Dermis lymphatic vessel endothelial cell (primary cell): ENCODE data around the gene CCL7. TPM values are rescaled to one million over a fixed set of nuclear protein-coding genes. Genes with fewer than 3 reads are reported as not detected.

Source experiments
- total RNA-seq: library from RNA; depleted of rRNA; stranded (reverse); fragments of >200 nt; gene quantifications from 2 replicates; pipeline ENCODE4 v1.2.1, GENCODE V29; 2014

Gene CCL7
- total RNA-seq = 0.09 TPM in 1 of 2 replicates, not detected in the other

DNA sequence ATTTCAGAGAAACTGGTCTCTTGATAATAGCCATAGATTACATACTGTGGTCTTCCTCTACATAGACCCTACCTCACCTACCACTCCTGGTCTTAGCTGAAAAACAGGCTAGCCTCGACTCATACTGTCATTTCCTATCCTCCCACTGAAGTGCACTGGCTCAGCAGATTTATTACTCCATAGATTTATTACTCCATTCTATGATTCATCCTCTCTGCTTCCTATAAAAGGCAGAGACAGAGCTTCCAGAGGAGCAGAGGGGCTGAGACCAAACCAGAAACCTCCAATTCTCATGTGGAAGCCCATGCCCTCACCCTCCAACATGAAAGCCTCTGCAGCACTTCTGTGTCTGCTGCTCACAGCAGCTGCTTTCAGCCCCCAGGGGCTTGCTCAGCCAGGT lies at the start of gene CCL7:
Gene CCL7 (plus strand): TSS at position 253 of the 400 bp plus-strand sequence. CDS start 70 bp downstream, at position 323.

DNA sequence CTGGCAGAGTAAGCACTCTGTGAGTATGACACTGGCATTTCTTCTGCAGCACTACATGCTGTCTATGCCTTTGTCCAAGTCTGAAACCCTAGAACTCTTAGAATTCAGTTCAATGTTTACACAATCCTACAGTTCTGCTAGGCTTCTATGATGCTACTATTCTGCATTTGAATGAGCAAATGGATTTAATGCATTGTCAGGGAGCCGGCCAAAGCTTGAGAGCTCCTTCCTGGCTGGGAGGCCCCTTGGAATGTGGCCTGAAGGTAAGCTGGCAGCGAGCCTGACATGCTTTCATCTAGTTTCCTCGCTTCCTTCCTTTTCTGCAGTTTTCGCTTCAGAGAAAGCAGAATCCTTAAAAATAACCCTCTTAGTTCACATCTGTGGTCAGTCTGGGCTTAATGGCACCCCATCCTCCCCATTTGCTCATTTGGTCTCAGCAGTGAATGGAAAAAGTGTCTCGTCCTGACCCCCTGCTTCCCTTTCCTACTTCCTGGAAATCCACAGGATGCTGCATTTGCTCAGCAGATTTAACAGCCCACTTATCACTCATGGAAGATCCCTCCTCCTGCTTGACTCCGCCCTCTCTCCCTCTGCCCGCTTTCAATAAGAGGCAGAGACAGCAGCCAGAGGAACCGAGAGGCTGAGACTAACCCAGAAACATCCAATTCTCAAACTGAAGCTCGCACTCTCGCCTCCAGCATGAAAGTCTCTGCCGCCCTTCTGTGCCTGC lies 15.2 kb upstream of the CCL7 start, which contains the start of gene CCL2:
Gene CCL2 (plus strand): TSS at position 635 of the 730 bp plus-strand sequence. CDS start 65 bp downstream, at position 700.

DNA sequence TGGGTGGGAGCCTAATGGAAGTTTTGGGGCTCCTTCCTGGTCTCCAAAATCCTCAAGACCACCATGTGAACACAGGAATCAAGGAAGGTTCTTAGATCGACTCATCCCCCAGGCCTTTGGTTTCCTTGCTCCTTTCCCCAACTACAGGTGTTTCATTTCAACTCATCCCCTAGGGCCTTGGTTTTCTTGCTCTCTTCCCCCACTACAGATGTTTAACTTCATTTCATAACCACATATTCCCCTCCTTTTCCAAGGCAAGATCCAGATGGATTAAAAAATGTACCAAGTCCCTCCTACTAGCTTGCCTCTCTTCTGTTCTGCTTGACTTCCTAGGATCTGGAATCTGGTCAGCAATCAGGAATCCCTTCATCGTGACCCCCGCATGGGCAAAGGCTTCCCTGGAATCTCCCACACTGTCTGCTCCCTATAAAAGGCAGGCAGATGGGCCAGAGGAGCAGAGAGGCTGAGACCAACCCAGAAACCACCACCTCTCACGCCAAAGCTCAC lies 15.3 kb downstream of the CCL7 start, which contains the start of gene CCL11:
Gene CCL11 (plus strand): TSS at position 457 of the 507 bp plus-strand sequence. CDS start 67 bp downstream, outside the sequence.

DNA sequence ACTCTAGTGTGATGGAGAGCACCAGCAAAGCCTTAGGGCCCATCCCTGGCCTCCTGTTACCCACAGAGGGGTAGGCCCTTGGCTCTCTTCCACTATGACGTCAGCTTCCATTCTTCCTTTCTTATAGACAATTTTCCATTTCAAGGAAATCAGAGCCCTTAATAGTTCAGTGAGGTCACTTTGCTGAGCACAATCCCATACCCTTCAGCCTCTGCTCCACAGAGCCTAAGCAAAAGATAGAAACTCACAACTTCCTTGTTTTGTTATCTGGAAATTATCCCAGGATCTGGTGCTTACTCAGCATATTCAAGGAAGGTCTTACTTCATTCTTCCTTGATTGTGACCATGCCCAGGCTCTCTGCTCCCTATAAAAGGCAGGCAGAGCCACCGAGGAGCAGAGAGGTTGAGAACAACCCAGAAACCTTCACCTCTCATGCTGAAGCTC lies 49.0 kb downstream of the CCL7 start, which contains the start of gene CCL8:
Gene CCL8 (plus strand): TSS at position 397 of the 445 bp plus-strand sequence. CDS start 67 bp downstream, outside the sequence.

Other genes starting within 250 kb of the CCL7 start
- gene CCL2, start 14.9 kb upstream of the CCL7 start, total RNA-seq = 15.9 and 53.9 TPM in 2 replicates
- gene CCL11, start 15.5 kb downstream of the CCL7 start, total RNA-seq = not detected in 2 replicates
- gene CCL8, start 49.2 kb downstream of the CCL7 start, total RNA-seq = not detected in 2 replicates
- gene CCL13, start 86.3 kb downstream of the CCL7 start, total RNA-seq = not detected in 2 replicates
- not detected in 2 replicates for gene CCL1, start 93.0 kb downstream of the CCL7 start, total RNA-seq